Astrocyte (in vitro differentiated cells and primary cell): Measurements from ENCODE around the gene ARFRP1. TPM values are rescaled to one million over a fixed set of nuclear protein-coding genes. Genes with fewer than 3 reads are reported as not detected.

Experiments used
- DNase-seq: peaks from one replicate; pipeline ENCODE4 v3.0.0-alpha.2; 2010; ENCODE audit warnings: low read depth
- FAIRE-seq: peaks from 2 replicates; lab custom pipeline; 2011; peaks lifted over from hg19 to GRCh38; lab: Jason Lieb, UNC
- H2AFZ ChIP-seq: 2 replicates; pipeline ENCODE4 v1.6.0; 2012; ENCODE audit warnings: low read depth, low read length, inconsistent platforms
- H3K27ac ChIP-seq: 2 replicates; pipeline ENCODE4 v1.5.1; 2011; ENCODE audit warnings: low read depth, low read length, inconsistent platforms
- H3K27me3 ChIP-seq: 2 replicates; pipeline ENCODE4 v1.6.0; 2011; ENCODE audit warnings: low read length, inconsistent platforms; ENCODE audit not compliant: insufficient read depth
- H3K36me3 ChIP-seq: 2 replicates; pipeline ENCODE4 v1.5.1; 2011; ENCODE audit warnings: low read length, inconsistent platforms; ENCODE audit not compliant: insufficient read depth
- H3K4me1 ChIP-seq: 2 replicates; pipeline ENCODE4 v1.5.1; 2011; ENCODE audit warnings: low read length, inconsistent platforms; ENCODE audit not compliant: insufficient read depth
- H3K4me2 ChIP-seq: 2 replicates; pipeline ENCODE4 v1.6.0; 2012; ENCODE audit warnings: low read length, inconsistent platforms
- H3K4me3 ChIP-seq: 2 replicates; pipeline ENCODE4 v1.5.1; 2011; ENCODE audit warnings: low read depth, mild to moderate bottlenecking, low read length, inconsistent platforms; ENCODE audit not compliant: insufficient read depth
- H3K79me2 ChIP-seq: 2 replicates; pipeline ENCODE4 v1.6.0; 2012; ENCODE audit warnings: mild to moderate bottlenecking, low read length, inconsistent platforms; ENCODE audit not compliant: insufficient read depth
- H3K9ac ChIP-seq: 2 replicates; pipeline ENCODE4 v1.6.0; 2012; ENCODE audit warnings: mild to moderate bottlenecking, low read length, inconsistent platforms
- H3K9me3 ChIP-seq: 2 replicates; pipeline ENCODE4 v1.5.1; 2012; ENCODE audit warnings: low read depth, mild to moderate bottlenecking, low read length, inconsistent platforms; ENCODE audit not compliant: insufficient read depth
- H4K20me1 ChIP-seq: 2 replicates; pipeline ENCODE4 v1.6.0; 2012; ENCODE audit warnings: low read length, inconsistent platforms; ENCODE audit not compliant: insufficient read depth
- H3K27ac Mint-ChIP-seq: one replicate; pipeline ENCODE4 v1.8.0; 2021; ENCODE audit warnings: mild to moderate bottlenecking, mixed read lengths; ENCODE audit not compliant: unreplicated experiment
- H3K27me3 Mint-ChIP-seq: one replicate; pipeline ENCODE4 v1.8.0; 2021; ENCODE audit warnings: low read depth, mixed read lengths; ENCODE audit not compliant: unreplicated experiment
- H3K36me3 Mint-ChIP-seq: one replicate; pipeline ENCODE4 v1.8.0; 2021; ENCODE audit warnings: low read depth, mixed read lengths; ENCODE audit not compliant: unreplicated experiment
- H3K4me1 Mint-ChIP-seq: one replicate; pipeline ENCODE4 v1.8.0; 2021; ENCODE audit warnings: low read depth, mixed read lengths; ENCODE audit not compliant: unreplicated experiment
- H3K4me3 Mint-ChIP-seq: one replicate; pipeline ENCODE4 v1.8.0; 2021; ENCODE audit warnings: mild to moderate bottlenecking, moderate library complexity, mixed read lengths; ENCODE audit not compliant: unreplicated experiment
- H3K9me3 Mint-ChIP-seq: one replicate; pipeline ENCODE4 v1.8.0; 2021; ENCODE audit warnings: mild to moderate bottlenecking, mixed read lengths; ENCODE audit not compliant: unreplicated experiment
- EZH2 ChIP-seq: IDR thresholded peaks from 2 replicates; pipeline ENCODE4 v1.6.1; 2012; ENCODE audit warnings: mild to moderate bottlenecking, low read length, inconsistent platforms; ENCODE audit not compliant: insufficient read depth
- total RNA-seq: library from RNA; stranded (reverse); gene quantifications from 2 replicates; pipeline ENCODE4 v1.2.1, GENCODE V29; 2021
- TF ChIP-seq, protein P1 (sequence below): IDR thresholded peaks from 2 replicates; pipeline ENCODE4 v1.5.1; 2011; ENCODE audit warnings: low read depth, mild to moderate bottlenecking, inconsistent platforms, low read length, moderate library complexity; ENCODE audit not compliant: insufficient read depth

The ARFRP1 gene
- total RNA-seq, 1 donor from 2014 or later, result 32.5 TPM

GRCh38 chr20:63735859-63736718 lies 28.3 kb upstream of the ARFRP1 start, which contains the start of gene LIME1:
Gene LIME1, plus strand, starts transcription at chr20:63736664. Its CDS starts 886 bp downstream, at chr20:63737550.
- TF ChIP-seq, protein P1, sequence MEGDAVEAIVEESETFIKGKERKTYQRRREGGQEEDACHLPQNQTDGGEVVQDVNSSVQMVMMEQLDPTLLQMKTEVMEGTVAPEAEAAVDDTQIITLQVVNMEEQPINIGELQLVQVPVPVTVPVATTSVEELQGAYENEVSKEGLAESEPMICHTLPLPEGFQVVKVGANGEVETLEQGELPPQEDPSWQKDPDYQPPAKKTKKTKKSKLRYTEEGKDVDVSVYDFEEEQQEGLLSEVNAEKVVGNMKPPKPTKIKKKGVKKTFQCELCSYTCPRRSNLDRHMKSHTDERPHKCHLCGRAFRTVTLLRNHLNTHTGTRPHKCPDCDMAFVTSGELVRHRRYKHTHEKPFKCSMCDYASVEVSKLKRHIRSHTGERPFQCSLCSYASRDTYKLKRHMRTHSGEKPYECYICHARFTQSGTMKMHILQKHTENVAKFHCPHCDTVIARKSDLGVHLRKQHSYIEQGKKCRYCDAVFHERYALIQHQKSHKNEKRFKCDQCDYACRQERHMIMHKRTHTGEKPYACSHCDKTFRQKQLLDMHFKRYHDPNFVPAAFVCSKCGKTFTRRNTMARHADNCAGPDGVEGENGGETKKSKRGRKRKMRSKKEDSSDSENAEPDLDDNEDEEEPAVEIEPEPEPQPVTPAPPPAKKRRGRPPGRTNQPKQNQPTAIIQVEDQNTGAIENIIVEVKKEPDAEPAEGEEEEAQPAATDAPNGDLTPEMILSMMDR, result no peak
- TF ChIP-seq EZH2, result no peak
- Histone ChIP-seq H4K20me1 (peaks cover 53% of the 10 kb centered on the region), H3K9me3 (no peaks in the 10 kb centered on the region), H3K4me3 (no peak within 1 kb of the TSS), H2AFZ (no peak within 1 kb of the TSS), H3K27me3 (no peaks in the 10 kb centered on the region), H3K79me2 (peaks cover 20% of the 10 kb centered on the region), H3K36me3 (no peaks in the 10 kb centered on the region), H3K27ac (no peak within 1 kb of the TSS), H3K9ac (no peak within 1 kb of the TSS), H3K4me2 (no peak within 1 kb of the TSS), H3K4me1 (peaks cover 7% of the 10 kb centered on the region)
- Mint-ChIP-seq H3K27ac (no peak within 1 kb of the TSS), H3K27me3 (no peaks in the 10 kb centered on the region), H3K9me3 (no peaks in the 10 kb centered on the region), H3K4me3 (peak within 1 kb of the TSS; percentile 70), H3K36me3 (peaks cover 12% of the 10 kb centered on the region), H3K4me1 (no peaks in the 10 kb centered on the region)
- DNase-seq, result no peak
- no peak for FAIRE-seq

DNA sequence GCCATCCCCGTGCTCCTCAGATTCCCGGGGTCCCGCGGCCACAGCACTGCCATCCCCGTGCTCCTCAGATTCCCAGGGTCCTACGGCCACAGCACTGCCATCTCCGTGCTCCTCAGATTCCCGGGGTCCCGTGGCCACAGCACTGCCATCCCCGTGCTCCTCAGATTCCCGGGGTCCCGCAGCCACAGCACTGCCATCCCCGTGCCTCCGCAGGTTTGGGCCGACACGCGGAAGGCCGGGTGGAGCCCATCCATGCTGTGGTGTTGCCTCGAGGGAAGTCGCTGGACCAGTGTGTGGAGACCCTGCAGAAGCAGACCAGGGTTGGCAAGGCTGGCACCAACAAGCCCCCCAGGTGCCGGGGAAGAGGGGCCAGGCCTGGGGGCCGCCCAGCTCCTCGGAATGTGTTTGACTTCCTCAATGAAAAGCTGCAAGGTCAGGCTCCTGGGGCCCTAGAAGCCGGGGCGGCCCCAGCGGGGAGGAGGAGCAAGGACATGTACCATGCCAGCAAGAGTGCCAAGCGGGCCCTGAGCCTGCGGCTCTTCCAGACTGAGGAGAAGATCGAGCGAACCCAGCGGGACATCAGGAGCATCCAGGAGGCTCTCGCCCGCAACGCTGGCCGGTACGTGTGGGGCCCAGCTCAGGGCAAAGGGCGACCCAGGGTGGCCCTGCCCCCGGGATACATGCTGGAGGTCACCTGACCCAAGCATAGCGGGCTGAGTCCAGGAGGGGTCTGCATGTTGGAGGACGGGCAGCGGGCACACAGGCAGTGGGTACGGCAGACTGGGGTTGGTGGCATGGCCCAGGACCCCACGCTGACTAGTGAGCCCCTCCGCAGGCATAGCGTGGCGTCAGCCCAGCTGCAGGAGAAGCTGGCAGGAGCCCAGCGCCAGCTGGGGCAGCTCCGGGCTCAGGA lies 27.4 kb upstream of the ARFRP1 start:
- Histone ChIP-seq H3K9ac (no peak overlapping the region), H2AFZ (no peak overlapping the region), H3K4me3 (no peak overlapping the region), H4K20me1 (peaks cover 54% of the 10 kb centered on the region), H3K79me2 (peaks cover 27% of the 10 kb centered on the region), H3K27ac (no peak overlapping the region), H3K4me1 (no peaks in the 10 kb centered on the region), H3K36me3 (no peaks in the 10 kb centered on the region), H3K4me2 (no peak overlapping the region), H3K27me3 (no peaks in the 10 kb centered on the region), H3K9me3 (no peaks in the 10 kb centered on the region)
- Mint-ChIP-seq H3K4me3 (no peak overlapping the region), H3K27ac (no peak overlapping the region), H3K27me3 (no peaks in the 10 kb centered on the region), H3K4me1 (no peaks in the 10 kb centered on the region), H3K9me3 (no peaks in the 10 kb centered on the region), H3K36me3 (peaks cover 12% of the 10 kb centered on the region)
- DNase-seq (no peak), FAIRE-seq (no peak)
- TF ChIP-seq EZH2, result no peak
- TF ChIP-seq, protein P1, result no peak
